ENCODE data around the gene MEGF6.
"Not testable (repeated sequence)": the region's sequence is repeated elsewhere in the genome, so short reads cannot be mapped to it uniquely, and the experiment has no call there.

DNA sequence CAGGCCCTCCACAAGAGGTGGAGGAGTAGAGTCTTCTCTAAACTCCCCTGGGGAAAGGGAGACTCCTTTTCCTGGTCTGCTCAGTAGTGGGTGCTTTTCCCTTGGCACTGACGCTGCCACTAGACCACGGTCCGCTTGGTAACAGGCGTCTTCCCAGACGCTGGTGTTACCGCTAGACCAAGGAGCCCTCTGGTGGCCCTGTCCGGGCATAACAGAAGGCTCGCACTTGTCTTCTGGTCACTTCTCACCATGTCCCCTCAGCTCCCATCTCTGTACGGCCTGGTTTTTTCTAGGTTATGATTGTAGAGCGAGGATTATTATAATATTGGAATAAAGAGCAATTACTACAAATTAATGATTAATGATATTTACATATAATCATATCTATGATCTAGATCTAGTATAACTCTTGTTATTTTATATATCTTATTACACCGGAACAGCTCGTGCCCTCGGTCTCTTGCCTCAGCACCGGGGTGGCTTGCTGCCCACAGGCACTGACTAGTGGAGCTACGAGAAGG, 9.9 kb upstream of the MEGF6 start:
- TF ChIP-seq, protein P1, sequence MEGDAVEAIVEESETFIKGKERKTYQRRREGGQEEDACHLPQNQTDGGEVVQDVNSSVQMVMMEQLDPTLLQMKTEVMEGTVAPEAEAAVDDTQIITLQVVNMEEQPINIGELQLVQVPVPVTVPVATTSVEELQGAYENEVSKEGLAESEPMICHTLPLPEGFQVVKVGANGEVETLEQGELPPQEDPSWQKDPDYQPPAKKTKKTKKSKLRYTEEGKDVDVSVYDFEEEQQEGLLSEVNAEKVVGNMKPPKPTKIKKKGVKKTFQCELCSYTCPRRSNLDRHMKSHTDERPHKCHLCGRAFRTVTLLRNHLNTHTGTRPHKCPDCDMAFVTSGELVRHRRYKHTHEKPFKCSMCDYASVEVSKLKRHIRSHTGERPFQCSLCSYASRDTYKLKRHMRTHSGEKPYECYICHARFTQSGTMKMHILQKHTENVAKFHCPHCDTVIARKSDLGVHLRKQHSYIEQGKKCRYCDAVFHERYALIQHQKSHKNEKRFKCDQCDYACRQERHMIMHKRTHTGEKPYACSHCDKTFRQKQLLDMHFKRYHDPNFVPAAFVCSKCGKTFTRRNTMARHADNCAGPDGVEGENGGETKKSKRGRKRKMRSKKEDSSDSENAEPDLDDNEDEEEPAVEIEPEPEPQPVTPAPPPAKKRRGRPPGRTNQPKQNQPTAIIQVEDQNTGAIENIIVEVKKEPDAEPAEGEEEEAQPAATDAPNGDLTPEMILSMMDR (IDR thresholded peaks at IDR 0.05), result peak; percentile 80
- not testable (repeated sequence) for TF ChIP-seq ZFX (IDR thresholded peaks at IDR 0.05; ENCODE audit: borderline replicate concordance)
